ENCODE measurements around the gene PCDHA3.
"Not testable (repeated sequence)": the region's sequence is repeated elsewhere in the genome, so short reads cannot be mapped to it uniquely, and the experiment has no call there.

Gene PCDHA3

DNA sequence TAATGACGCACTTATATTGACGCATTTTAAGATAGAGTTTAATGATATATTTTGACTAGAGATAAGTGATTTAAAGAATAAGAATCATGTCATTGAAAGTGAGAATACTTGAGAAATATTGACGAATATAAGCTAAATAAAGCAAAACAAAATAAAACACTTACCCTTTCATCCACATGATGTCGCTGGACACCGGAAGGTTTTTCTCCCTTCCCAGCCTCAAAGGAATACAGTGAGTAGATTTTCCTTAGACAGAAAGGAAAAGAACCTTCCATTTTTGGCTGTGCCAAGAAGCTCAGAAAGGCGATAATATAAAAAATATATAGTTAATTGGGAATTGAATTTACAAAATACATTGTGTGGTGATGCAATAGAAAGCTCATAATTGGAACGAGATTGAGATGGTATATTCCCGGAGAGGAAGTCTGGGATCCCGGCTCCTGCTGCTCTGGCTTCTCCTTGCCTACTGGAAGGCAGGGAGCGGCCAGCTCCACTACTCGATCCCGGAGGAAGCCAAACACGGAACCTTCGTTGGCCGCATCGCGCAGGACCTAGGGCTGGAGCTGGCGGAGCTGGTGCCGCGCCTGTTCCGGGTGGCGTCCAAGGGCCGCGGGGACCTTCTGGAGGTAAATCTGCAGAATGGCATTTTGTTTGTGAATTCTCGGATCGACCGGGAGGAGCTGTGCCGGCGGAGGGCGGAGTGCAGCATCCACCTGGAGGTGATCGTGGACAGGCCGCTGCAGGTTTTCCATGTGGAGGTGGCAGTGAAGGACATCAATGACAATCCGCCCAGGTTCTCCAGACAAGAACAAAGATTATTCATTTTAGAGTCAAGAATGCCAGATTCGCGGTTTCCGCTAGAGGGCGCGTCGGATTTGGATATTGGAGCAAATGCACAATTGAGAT, 20.8 kb downstream of the PCDHA3 start, which contains the start of gene PCDHA5:
Gene PCDHA5 (plus strand): TSS at position 239 of the 906 bp plus-strand sequence.
- peak; percentile 3 for DNase-seq (ENCODE audit: low spot score)

DNA sequence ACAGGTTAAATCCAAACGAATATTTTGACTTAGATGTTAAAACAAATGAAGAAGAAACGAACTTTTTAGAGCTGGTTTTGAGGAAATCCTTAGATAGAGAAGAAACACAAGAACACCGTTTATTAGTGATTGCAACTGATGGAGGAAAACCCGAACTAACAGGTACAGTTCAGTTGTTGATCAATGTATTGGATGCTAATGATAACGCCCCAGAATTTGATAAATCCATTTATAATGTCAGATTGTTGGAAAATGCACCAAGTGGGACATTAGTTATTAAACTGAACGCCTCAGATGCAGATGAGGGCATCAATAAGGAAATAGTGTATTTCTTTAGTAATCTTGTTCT, 21.4 kb downstream of the PCDHA3 start:
- DNase-seq (ENCODE audit: low spot score), result no peak

DNA sequence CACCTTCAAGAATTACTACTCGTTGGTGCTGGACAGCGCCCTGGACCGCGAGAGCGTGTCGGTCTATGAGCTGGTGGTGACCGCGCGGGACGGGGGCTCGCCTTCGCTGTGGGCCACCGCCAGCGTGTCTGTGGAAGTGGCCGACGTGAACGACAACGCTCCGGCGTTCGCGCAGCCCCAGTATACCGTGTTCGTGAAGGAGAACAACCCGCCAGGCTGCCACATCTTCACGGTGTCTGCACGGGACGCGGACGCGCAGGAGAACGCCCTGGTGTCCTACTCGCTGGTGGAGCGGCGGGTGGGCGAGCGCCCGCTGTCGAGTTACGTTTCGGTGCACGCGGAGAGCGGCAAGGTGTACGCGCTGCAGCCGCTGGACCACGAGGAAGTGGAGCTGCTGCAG, 22.1 kb downstream of the PCDHA3 start:
- DNase-seq (ENCODE audit: low spot score), result not testable (repeated sequence)

DNA sequence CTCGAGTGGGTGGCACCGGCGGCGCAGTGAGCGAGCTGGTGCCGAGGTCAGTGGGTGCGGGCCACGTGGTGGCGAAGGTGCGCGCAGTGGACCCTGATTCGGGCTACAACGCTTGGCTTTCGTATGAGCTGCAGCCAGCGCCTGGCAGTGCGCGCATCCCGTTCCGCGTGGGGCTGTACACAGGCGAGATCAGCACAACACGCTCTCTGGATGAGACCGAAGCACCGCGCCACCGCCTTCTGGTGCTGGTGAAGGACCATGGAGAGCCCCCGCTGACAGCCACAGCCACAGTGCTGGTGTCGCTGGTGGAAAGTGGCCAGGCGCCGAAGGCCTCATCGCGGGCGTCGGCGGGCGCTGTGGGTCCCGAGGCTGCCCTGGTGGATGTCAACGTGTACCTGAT, 22.6 kb downstream of the PCDHA3 start:
- DNase-seq (ENCODE audit: low spot score), result no peak

DNA sequence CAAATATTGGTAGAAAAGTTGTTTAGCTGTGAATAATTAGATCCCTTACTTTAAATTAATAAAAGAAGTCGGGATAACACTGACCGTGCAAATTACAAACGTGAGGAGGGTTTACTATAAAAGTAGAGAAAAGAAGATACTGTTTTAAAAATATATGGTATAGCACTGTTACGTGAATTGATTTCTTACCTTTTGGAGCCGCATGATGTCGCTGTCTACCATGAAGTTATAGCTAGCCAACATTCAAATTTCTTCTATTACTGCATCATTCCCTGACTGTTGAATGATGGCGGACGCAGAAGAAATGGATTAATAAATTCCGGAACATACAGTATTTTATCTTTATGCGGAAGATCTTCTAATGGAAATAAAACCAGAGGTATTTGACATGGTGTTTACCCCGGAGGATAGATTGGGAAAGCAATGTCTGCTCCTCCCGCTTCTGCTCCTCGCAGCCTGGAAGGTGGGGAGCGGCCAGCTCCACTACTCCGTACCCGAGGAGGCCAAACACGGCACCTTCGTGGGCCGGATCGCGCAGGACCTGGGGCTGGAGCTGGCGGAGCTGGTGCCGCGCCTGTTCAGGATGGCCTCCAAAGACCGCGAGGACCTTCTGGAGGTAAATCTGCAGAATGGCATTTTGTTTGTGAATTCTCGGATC, 27.0 kb downstream of the PCDHA3 start, which contains the start of gene PCDHA6:
Gene PCDHA6 (plus strand): TSS at position 257 of the 658 bp plus-strand sequence. CDS start 132 bp downstream, at position 389.
- no peak for DNase-seq (ENCODE audit: low spot score)

DNA sequence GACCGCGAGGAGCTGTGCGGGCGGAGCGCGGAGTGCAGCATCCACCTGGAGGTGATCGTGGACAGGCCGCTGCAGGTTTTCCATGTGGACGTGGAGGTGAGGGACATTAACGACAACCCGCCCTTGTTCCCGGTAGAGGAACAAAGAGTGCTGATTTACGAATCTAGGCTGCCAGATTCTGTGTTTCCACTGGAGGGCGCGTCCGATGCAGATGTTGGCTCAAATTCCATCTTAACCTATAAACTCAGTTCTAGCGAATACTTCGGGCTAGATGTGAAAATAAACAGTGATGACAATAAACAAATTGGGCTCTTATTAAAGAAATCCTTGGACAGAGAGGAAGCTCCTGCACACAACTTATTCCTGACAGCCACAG, 27.5 kb downstream of the PCDHA3 start:
- DNase-seq (ENCODE audit: low spot score), result no peak

DNA sequence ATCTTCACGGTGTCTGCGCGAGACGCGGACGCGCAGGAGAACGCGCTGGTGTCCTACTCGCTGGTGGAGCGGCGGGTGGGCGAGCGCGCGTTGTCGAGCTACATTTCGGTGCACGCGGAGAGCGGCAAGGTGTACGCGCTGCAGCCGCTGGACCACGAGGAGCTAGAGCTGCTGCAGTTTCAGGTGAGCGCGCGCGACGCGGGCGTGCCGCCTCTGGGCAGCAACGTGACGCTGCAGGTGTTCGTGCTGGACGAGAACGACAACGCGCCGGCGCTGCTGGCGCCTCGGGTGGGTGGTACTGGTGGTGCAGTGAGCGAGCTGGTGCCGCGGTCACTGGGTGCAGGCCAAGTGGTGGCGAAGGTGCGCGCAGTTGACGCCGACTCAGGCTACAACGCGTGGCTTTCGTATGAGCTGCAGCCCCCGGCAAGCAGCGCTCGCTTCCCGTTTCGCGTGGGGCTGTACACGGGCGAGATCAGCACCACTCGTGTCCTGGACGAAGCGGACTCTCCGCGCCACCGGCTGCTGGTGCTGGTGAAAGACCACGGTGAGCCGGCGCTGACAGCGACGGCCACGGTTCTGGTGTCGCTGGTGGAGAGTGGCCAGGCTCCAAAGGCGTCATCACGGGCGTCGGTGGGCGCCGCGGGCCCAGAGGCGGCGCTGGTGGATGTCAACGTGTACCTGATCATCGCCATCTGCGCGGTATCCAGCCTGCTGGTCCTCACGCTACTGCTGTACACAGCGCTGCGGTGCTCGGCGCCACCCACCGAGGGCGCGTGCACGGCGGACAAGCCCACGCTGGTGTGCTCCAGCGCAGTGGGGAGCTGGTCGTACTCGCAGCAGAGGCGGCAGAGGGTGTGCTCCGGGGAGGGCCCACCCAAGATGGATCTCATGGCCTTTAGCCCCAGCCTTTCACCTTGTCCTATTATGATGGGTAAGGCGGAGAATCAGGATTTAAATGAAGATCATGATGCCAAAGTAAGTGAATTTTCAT, 28.9 kb downstream of the PCDHA3 start:
- DNase-seq (ENCODE audit: low spot score), result not testable (repeated sequence)

DNA sequence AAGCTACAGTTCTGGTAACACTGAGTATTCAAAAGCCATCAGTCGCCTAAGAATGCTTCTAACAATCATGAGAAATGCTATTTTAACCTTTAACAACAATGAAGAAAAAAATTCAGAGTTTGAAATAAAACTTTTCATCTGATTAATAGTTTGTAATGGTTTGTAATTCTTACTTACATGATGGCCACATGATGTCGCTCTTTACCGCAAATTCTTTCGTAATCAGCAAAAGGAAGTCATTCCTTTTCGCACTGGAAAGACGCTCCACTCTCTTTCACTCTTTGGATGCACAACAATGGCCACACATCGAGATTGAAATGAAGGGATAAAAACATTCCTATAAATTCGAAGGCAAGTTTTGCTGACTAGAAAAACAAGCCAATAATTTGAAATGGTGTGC, 33.1 kb downstream of the PCDHA3 start, which contains the start of gene PCDHA7:
Gene PCDHA7 (plus strand): TSS at position 277 of the 400 bp plus-strand sequence. CDS start 115 bp downstream, at position 392.
- no peak for DNase-seq (ENCODE audit: low spot score)

DNA sequence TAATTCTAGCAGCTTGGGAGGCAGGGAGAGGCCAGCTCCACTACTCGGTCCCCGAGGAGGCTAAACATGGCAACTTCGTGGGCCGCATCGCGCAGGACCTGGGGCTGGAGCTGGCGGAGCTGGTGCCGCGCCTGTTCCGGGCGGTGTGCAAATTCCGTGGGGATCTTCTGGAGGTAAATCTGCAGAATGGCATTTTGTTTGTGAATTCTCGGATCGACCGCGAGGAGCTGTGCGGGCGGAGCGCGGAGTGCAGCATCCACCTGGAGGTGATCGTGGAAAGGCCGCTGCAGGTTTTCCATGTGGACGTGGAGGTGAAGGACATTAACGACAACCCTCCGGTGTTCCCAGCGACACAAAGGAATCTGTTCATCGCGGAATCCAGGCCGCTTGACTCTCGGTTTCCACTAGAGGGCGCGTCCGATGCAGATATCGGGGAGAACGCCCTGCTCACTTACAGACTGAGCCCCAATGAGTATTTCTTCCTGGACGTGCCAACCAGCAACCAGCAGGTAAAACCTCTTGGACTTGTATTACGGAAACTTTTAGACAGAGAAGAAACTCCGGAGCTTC, 33.7 kb downstream of the PCDHA3 start:
- DNase-seq (ENCODE audit: low spot score), result not testable (repeated sequence)

DNA sequence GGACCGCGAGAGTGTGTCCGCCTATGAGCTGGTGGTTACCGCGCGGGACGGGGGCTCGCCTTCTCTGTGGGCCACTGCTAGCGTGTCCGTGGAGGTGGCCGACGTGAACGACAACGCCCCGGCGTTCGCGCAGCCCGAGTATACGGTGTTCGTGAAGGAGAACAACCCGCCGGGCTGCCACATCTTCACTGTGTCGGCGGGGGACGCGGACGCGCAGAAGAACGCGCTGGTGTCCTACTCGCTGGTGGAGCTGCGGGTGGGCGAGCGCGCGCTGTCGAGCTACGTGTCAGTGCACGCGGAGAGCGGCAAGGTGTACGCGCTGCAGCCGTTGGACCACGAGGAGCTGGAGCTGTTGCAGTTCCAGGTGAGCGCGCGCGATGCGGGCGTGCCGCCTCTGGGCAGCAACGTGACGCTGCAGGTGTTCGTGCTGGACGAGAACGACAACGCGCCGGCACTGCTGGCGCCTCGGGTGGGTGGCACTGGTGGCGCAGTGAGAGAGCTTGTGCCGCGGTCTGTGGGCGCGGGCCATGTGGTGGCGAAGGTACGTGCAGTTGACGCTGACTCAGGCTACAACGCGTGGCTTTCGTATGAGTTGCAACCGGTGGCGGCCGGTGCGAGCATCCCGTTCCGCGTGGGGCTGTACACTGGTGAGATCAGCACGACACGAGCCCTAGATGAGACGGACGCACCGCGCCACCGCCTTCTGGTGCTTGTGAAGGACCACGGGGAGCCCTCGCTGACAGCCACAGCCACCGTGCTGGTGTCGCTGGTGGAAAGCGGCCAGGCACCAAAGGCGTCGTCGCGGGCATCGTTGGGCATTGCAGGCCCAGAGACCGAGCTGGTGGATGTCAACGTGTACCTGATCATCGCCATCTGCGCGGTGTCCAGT, 35.0 kb downstream of the PCDHA3 start:
- DNase-seq (ENCODE audit: low spot score), result no peak

DNA sequence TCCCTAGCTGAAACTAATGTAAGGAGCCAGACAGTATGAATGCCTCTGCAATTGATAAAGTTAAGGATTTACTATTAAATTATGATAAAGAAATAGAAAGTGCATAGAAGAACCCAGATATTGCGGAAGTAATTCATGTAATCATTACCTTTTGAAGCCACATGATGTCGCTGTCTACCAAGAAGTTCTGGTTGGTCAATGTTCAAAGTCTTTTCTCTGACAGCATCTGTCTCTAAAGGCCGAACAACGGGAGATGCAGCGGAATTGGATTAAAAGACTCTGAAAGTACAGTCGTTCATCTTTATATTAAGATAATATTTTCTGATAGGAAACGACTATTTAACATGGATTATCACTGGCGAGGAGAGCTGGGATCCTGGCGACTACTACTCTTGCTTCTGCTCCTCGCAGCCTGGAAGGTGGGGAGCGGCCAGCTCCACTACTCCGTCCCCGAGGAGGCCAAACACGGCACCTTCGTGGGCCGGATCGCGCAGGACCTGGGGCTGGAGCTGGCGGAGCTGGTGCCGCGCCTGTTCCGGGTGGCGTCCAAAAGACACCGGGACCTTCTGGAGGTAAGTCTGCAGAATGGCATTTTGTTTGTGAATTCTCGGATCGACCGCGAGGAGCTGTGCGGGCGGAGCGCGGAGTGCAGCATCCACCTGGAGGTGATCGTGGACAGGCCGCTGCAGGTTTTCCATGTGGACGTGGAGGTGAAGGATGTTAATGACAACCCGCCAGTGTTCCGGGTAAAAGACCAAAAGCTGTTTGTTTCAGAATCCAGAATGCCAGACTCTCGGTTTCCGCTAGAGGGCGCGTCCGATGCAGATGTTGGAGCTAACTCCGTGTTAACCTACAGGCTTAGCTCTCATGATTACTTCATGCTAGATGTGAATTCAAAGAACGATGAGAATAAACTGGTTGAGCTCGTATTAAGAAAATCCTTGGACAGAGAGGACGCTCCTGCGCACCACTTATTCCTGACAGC, 40.4 kb downstream of the PCDHA3 start, which contains the start of gene PCDHA8:
Gene PCDHA8 (plus strand): TSS at position 210 of the 985 bp plus-strand sequence. CDS start 135 bp downstream, at position 345.
- peak; percentile 4 for DNase-seq (ENCODE audit: low spot score)

DNA sequence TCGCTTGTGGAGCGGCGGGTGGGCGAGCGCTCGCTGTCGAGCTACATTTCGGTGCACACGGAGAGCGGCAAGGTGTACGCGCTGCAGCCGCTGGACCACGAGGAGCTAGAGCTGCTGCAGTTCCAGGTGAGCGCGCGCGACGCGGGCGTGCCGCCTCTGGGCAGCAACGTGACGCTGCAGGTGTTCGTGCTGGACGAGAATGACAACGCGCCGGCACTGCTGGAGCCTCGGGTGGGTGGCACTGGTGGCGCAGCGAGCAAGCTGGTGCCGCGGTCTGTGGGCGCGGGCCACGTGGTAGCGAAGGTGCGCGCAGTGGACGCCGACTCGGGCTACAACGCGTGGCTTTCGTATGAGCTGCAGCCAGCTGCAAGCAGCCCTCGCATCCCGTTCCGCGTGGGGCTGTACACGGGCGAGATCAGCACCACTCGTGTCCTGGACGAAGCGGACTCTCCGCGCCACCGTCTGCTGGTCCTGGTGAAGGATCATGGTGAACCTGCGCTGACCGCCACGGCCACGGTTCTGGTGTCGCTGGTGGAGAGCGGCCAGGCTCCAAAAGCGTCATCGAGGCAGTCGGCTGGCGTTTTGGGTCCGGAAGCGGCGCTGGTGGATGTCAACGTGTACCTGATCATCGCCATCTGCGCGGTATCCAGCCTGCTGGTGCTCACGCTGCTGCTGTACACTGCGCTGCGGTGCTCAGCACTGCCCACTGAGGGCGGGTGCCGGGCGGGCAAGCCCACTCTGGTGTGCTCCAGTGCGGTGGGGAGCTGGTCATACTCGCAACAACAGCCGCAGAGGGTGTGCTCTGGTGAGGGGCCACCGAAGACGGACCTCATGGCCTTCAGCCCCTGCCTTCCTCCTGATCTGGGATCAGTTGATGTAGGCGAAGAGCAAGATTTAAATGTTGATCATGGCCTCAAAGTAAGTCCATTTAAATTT, 42.2 kb downstream of the PCDHA3 start:
- no peak for DNase-seq (ENCODE audit: low spot score)

DNA sequence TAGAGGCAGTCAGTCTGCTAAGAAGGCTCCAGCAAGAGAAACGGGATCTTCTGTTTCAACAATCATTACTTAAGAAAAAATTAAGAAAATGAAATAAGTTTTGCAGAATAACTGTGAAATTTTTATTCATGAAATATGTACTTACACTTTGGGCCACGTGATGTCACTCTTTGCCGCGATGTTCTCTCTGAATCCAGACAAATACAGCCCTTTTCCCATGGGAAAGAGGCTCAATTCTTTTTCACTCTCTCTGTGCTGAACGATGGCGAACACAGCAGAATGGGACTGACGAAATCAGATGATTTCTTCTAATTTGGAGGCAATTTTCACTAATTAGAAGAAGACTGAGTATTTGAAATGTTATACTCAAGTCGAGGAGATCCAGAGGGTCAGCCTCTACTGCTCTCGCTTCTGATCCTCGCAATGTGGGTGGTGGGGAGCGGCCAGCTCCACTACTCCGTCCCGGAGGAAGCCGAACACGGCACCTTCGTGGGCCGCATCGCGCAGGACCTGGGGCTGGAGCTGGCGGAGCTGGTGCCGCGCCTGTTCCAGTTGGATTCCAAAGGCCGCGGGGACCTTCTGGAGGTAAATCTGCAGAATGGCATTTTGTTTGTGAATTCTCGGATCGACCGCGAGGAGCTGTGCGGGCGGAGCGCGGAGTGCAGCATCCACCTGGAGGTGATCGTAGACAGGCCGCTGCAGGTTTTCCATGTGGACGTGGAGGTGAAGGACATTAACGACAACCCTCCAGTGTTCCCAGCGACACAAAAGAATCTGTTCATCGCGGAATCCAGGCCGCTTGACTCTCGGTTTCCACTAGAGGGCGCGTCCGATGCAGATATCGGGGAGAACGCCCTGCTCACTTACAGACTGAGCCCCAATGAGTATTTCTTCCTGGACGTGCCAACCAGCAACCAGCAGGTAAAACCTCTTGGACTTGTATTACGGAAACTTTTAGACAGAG, 47.6 kb downstream of the PCDHA3 start, which contains the start of gene PCDHA9:
Gene PCDHA9 (plus strand): TSS at position 244 of the 964 bp plus-strand sequence. CDS start 114 bp downstream, at position 358.
- not testable (repeated sequence) for DNase-seq (ENCODE audit: low spot score)

DNA sequence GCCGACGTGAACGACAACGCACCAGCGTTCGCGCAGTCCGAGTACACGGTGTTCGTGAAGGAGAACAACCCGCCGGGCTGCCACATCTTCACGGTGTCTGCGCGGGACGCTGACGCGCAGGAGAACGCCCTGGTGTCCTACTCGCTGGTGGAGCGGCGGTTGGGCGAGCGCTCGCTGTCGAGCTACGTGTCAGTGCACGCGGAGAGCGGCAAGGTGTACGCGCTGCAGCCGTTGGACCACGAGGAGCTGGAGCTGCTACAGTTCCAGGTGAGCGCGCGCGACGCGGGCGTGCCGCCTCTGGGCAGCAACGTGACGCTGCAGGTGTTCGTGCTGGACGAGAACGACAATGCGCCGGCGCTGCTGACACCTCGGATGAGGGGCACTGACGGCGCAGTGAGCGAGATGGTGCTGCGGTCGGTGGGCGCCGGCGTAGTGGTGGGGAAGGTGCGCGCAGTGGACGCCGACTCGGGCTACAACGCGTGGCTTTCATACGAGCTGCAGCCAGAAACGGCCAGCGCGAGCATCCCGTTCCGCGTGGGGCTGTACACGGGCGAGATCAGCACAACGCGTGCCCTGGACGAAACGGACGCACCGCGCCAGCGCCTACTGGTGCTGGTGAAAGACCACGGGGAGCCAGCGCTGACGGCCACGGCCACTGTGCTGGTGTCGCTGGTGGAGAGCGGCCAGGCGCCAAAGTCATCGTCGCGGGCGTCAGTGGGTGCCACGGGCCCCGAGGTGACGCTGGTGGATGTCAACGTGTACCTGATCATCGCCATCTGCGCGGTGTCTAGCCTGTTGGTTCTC, 49.2 kb downstream of the PCDHA3 start:
- DNase-seq (ENCODE audit: low spot score), result not testable (repeated sequence)
